HL-60 (cell line): ENCODE results near the gene MOB1B.

Experiments
- DNase-seq, 2 experiments: peaks; one replicate each; pipeline ENCODE4 v3.0.0-alpha.2; 2010 to 2020; ENCODE audit warnings: low read depth in 1 of 2, low spot score in 1 of 2
- H3K27ac ChIP-seq: fragments of 250-450 bp; sonication (Bioruptor Pico); replicated peaks from 2 replicates; pipeline ENCODE4 v1.5.1; 2020; ENCODE audit warnings: mild to moderate bottlenecking, moderate library complexity
- H3K27me3 ChIP-seq: fragments of 250-450 bp; sonication (Bioruptor Pico); 2 replicates; pipeline ENCODE4 v1.5.1; 2021; ENCODE audit warnings: mild to moderate bottlenecking, moderate library complexity; ENCODE audit not compliant: insufficient read depth, poor library complexity, severe bottlenecking
- H3K4me3 ChIP-seq: replicated peaks from 2 replicates; pipeline ENCODE4 v1.5.1; 2011; ENCODE audit warnings: mild to moderate bottlenecking, control low read depth, low read length; ENCODE audit not compliant: insufficient read depth
- CTCF ChIP-seq: IDR thresholded peaks from one replicate; pipeline ENCODE4 v1.5.1; 2011; ENCODE audit warnings: low read length, control low read depth, inconsistent platforms; ENCODE audit not compliant: insufficient read depth
- GABPA ChIP-seq: IDR thresholded peaks from 2 replicates; pipeline ENCODE4 v1.6.1; 2012; ENCODE audit warnings: low read depth
- POLR2AphosphoS5 ChIP-seq: IDR thresholded peaks from 2 replicates; pipeline ENCODE4 v1.6.1; 2012; ENCODE audit warnings: low read depth
- SPI1 ChIP-seq: IDR thresholded peaks from 2 replicates; pipeline ENCODE4 v1.6.1; 2012; ENCODE audit warnings: low read depth, mild to moderate bottlenecking, borderline replicate concordance
- TF ChIP-seq, protein P1 (sequence below): IDR thresholded peaks from 2 replicates; pipeline ENCODE4 v1.6.1; 2012; ENCODE audit warnings: low read depth; ENCODE audit not compliant: insufficient replicate concordance

MOB1B gene

GRCh38 chr4:71006203-71006907, 104.2 kb downstream of the MOB1B start:
- TF ChIP-seq GABPA (no peak), CTCF (no peak), SPI1 (no peak), POLR2AphosphoS5 (no peak)
- TF ChIP-seq, protein P1, sequence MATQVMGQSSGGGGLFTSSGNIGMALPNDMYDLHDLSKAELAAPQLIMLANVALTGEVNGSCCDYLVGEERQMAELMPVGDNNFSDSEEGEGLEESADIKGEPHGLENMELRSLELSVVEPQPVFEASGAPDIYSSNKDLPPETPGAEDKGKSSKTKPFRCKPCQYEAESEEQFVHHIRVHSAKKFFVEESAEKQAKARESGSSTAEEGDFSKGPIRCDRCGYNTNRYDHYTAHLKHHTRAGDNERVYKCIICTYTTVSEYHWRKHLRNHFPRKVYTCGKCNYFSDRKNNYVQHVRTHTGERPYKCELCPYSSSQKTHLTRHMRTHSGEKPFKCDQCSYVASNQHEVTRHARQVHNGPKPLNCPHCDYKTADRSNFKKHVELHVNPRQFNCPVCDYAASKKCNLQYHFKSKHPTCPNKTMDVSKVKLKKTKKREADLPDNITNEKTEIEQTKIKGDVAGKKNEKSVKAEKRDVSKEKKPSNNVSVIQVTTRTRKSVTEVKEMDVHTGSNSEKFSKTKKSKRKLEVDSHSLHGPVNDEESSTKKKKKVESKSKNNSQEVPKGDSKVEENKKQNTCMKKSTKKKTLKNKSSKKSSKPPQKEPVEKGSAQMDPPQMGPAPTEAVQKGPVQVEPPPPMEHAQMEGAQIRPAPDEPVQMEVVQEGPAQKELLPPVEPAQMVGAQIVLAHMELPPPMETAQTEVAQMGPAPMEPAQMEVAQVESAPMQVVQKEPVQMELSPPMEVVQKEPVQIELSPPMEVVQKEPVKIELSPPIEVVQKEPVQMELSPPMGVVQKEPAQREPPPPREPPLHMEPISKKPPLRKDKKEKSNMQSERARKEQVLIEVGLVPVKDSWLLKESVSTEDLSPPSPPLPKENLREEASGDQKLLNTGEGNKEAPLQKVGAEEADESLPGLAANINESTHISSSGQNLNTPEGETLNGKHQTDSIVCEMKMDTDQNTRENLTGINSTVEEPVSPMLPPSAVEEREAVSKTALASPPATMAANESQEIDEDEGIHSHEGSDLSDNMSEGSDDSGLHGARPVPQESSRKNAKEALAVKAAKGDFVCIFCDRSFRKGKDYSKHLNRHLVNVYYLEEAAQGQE = no peak
- Histone ChIP-seq H3K4me3 (no peak overlapping the region), H3K27ac (no peak overlapping the region), H3K27me3 (no peaks in the 10 kb centered on the region)
- DNase-seq = no peak

- H3K4me3 ChIP-seq = no peak overlapping the region
- H3K27me3 ChIP-seq = no peaks in the 10 kb centered on the region
- no peak overlapping the region for H3K27ac ChIP-seq
- no peak for DNase-seq
- no peak for TF ChIP-seq POLR2AphosphoS5
- no peak for TF ChIP-seq GABPA
- no peak for TF ChIP-seq SPI1
- no peak for TF ChIP-seq CTCF
- TF ChIP-seq, protein P1 = no peak
These were observed 106.0 kb downstream of the MOB1B start for GRCh38 chr4:71008196-71008595.

DNA sequence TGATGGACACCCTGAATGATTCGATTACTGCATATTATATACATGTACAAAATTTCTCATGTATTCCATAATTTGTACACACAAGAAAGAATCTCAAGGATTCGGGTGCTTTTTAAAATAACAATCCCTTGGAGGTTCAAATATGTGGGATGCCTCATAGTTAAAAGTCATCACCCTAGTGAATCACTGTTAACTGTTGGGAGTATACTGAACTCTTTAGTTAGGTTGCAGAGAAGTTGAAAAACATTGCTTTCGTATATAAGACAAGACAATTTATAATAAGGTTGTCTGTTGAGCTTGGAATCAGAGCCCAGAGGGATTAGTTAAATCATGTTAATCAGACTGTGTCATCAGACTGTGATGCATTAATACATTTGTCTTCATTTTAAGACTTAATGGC, 106.9 kb downstream of the MOB1B start:
- TF ChIP-seq CTCF (no peak), GABPA (no peak), SPI1 (no peak), POLR2AphosphoS5 (no peak)
- TF ChIP-seq, protein P1 = no peak
- H3K27ac ChIP-seq = no peak overlapping the region
- DNase-seq = no peak

More for the DNA sequence above, 106.9 kb downstream of the MOB1B start:
- Histone ChIP-seq H3K27me3 (no peaks in the 10 kb centered on the region), H3K4me3 (no peak overlapping the region)
